Stimulated activated CD4-positive, alpha-beta T cell treated with anti-CD3 and anti-CD28 coated beads, Interleukin-4, amount 100 ng/mL, for 48 hours (primary cell): Measurements from ENCODE around the gene ZNF438.

Experiments used
- DNase-seq, 2 donors: peaks; one replicate each; pipeline ENCODE4 v3.0.0-alpha.2; 2020; ENCODE audit warnings: low read depth in 2 of 2

Gene ZNF438

DNA sequence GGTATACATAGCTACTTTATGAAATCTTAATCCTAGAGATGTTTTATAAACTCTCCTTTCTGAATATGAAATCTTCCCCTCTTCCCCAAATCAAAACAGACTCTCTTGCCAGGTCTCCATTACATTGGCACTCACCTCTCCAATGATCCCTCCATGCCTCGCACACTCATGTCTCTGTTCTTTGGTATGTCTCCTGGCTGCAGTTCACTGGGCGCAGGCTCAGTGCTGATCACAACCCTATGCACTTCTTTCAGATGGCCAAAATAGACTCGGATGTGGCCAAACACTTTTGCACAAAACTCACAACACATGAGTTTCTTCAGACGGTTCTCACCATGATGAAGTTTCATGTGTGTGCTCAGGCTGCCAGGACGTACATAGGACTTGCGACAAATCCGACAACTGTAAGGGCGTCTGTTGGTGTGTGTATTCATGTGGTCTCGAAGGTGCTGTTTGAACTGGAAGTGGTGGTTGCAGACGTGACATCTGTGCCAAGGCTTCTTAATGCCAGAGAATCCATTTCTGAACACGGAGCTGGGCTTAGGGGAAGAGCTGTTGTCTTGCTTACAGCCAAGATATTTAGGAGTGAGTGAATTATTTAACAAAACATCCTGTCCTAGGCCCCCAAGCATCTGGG lies 183.2 kb downstream of the ZNF438 start:
- no peak for DNase-seq

GRCh38 chr10:30847642-30848041 lies 184.0 kb downstream of the ZNF438 start:
- DNase-seq: no peak

- DNase-seq: no peak
These were observed 184.5 kb downstream of the ZNF438 start for GRCh38 chr10:30847199-30847598.

DNA sequence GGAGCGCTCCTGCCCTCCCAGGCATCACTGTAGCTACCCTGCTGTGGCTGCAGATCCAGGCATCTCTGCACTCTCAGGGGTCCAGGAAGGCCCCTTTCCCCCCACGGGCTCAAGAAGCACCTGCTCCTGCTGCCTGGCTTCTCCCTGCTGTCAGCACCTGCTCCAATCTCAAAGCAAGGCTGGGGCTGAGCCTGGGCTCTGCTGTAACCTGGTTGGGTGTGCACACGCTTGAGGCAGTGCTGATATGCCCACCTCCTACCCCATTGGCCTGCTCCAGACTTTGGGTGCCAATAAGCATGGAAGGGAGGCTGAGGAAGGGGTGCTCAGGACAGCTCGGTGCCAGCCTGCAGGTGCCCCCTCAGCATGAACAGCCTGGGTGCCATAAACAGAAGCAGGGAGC lies 185.0 kb downstream of the ZNF438 start:
- DNase-seq: no peak

GRCh38 chr10:30842894-30843293 lies 188.8 kb downstream of the ZNF438 start:
- DNase-seq: no peak

DNA sequence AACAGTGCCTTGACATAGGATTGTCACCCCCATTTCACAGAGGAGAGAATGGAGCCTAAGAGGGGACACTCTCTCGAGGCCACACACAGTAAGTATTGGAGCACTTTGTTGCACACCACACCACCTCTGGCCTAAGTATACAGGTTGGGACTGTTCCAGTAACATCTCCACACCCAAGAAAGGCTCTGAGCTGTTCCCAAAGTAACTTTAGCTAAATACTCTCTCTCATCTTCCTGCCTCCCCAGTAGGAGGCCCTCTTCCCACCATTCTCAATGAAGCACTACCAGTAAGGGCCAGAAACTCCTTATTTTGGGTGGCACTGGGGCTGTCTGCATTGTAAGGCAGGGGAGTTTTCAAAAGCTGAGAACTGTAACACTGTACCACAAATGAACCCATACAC lies 189.5 kb downstream of the ZNF438 start:
- no peak for DNase-seq

GRCh38 chr10:30840395-30841050 lies 191.1 kb downstream of the ZNF438 start:
- no peak for DNase-seq

GRCh38 chr10:30839652-30840051 lies 192.0 kb downstream of the ZNF438 start:
- no peak for DNase-seq

DNA sequence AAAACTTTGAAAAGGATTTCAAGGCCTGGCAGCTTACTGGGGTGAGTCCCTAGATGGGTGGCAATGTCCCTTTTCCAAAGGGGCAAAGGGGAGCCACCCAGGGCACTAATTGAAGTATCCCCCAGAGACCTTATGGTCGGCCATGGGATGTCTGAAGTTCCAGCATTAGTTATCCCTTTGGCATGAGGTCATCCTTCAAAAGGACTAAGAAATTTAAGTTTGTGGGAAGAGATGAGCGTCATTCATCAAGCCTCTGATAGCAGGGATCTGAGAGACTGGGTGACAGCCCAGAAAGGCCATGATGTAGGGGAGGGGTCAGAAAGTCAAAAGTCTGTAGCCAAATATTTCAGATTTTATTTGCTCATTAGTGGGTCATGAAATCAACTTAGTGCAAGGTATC lies 195.3 kb downstream of the ZNF438 start:
- no peak for DNase-seq

GRCh38 chr10:30835146-30835545 lies 196.5 kb downstream of the ZNF438 start:
- DNase-seq: no peak

DNA sequence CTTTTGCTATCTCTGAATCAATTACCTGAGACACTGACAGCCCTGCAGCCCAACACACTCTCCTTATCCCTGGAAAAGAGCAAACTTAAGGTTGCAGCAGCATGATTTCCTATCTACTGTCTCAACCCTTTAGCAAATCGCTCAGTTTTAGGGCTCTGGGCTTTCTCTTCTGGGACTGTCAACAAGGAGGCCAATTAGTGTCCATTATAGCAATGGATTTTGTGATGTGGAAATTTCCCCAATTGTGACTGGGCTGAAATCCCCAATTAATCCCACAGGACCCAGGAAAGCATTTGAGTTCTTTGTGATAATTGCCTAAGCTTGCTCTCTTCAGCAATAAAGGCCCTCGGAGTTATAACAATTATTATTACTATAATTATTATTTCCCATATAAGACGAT lies 197.0 kb downstream of the ZNF438 start:
- DNase-seq: no peak

- DNase-seq: no peak
These were observed 197.5 kb downstream of the ZNF438 start for GRCh38 chr10:30834153-30834552.

- no peak for DNase-seq
These were observed 198.1 kb downstream of the ZNF438 start for GRCh38 chr10:30833628-30833970.

GRCh38 chr10:30832749-30833627 lies 198.7 kb downstream of the ZNF438 start:
- DNase-seq: no peak

DNA sequence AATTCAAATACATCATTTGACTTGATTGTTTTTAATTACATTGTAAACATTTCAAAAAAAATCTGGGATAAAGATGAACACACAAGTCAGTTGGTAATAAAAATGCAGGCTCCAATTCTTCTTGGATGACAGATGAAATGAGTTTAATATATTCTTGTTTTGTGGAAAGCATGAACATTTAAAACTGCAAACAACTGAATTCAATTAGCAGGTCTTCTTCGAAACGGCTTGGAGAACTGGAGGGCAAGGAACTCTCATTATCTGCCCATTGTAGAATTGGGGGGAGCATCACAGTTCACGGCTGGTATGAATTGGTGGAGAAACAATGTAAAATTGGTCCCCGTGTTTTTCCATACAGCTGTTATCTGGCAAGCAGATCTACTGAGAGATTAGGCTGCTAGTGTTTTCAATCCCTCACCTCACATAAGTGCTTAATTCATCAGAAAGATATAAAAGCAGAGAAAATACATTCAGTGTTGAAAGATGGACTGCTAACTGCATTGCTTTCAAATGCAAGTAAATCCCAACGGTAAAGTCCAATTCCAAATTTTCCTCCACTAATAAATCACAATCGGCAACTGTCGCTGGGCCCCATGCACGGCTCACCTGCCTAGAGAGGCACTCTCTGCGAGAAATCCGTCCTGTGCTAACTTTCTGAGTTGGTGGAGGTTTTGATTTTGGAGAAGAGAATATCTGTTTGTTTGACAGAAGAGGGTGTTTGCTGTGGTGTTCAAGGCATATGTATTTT lies 199.5 kb downstream of the ZNF438 start:
- DNase-seq: no peak

DNA sequence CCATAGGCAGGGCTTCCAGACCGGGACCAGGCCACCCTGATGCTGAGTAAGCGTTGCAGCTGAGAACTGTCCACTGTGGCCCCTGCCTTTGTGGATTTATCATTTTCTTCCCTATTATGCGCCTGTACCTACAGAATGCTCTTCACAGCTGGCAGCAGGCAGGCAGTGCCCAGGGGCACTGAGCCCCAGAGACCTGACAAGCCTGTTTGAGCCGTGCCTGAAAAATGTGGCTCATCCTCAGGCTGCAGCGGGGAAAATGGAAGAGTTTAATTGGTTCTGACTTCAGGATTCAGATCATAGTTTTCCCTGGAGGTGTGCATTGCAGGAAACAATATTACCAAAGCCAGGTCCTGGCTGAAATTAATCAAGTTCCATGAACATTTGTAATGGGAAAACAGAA lies 200.2 kb downstream of the ZNF438 start:
- no peak for DNase-seq

- DNase-seq: no peak
These were observed 201.1 kb downstream of the ZNF438 start for GRCh38 chr10:30830315-30831230.

GRCh38 chr10:30829901-30830300 lies 201.8 kb downstream of the ZNF438 start:
- DNase-seq: no peak

- no peak for DNase-seq
These were observed 203.0 kb downstream of the ZNF438 start for GRCh38 chr10:30828680-30829079.

DNA sequence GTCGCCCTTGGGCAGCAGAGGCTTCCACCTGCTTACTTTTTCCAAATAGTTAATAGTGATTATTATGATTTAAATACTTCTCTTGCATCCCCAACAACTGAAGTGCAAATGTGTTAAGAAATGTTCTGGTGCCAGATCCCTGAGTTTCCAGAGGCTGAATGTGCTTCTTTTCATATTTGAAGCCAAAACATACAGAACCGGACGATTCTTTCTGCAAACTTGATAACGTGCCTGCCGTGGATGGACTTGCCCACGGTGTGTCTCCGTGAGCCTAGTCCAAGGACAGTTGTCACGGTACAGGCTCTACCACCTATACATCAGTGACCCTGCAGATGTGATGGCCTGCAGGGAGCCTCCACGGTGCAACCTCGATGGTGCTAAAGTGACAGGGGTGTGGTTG lies 203.5 kb downstream of the ZNF438 start:
- DNase-seq: no peak

GRCh38 chr10:30827531-30828120 lies 204.0 kb downstream of the ZNF438 start:
- no peak for DNase-seq
